Panc1 (cell line): ENCODE measurements around the gene CTSK. TPM values are rescaled to one million over a fixed set of nuclear protein-coding genes. Genes with fewer than 3 reads are reported as not detected.

ENCODE experiments used
- ATAC-seq: fragments of 200-7000 bp; cut with Tn5 transposase; 2 replicates; pipeline ENCODE4 v1.9.1; 2020; ENCODE audit warnings: mild to moderate bottlenecking, moderate library complexity
- BruUV-seq: library from RNA; stranded (reverse); fragments of 400-500 nt; replicated peaks from 2 replicates; lab custom pipeline; 2021; lab: Mats Ljungman, UMichigan
- CTCF ChIA-PET: fragments of 300-600 bp; sonication (Branson Sonifier 250); formaldehyde crosslinking; loops from one replicate; lab custom pipeline; 2022; ENCODE audit warnings: antibody characterized with exemption; lab: Charles Lee
- POLR2A ChIA-PET: fragments of 300-600 bp; sonication (Branson Sonifier 250); formaldehyde crosslinking; loops from one replicate; lab custom pipeline; 2022; ENCODE audit warnings: antibody characterized with exemption; lab: Charles Lee
- DNase-seq: peaks from one replicate; pipeline ENCODE4 v3.0.0-alpha.2; 2010; ENCODE audit warnings: low read depth, low spot score
- H3K27ac ChIP-seq: 2 replicates; pipeline ENCODE4 v1.5.1; 2011; ENCODE audit warnings: mild to moderate bottlenecking, low read length, inconsistent platforms
- H3K27me3 ChIP-seq: fragments of 200-500 bp; sonication (Bioruptor generic); 2 replicates; pipeline ENCODE4 v1.6.0; 2014; ENCODE audit warnings: low read length, inconsistent platforms; ENCODE audit not compliant: control insufficient read depth, insufficient read depth
- H3K36me3 ChIP-seq: fragments of 200-500 bp; sonication (Bioruptor generic); 2 replicates; pipeline ENCODE4 v1.5.1; 2014; ENCODE audit warnings: inconsistent platforms, mild to moderate bottlenecking, low read length, moderate library complexity; ENCODE audit not compliant: control insufficient read depth, insufficient read depth
- H3K4me1 ChIP-seq: 2 replicates; pipeline ENCODE4 v1.5.1; 2011; ENCODE audit warnings: inconsistent platforms, mild to moderate bottlenecking, low read length, moderate library complexity; ENCODE audit not compliant: control insufficient read depth, insufficient read depth
- H3K4me3 ChIP-seq, 2 experiments: 2 replicates each; pipeline ENCODE4 v1.5.1; 2011 to 2012; ENCODE audit warnings: low read depth in 2 of 2, low read length in 2 of 2, mild to moderate bottlenecking in 2 of 2, inconsistent platforms in 1 of 2, moderate library complexity in 1 of 2
- H3K9me3 ChIP-seq: fragments of 200-500 bp; sonication (Bioruptor generic); 2 replicates; pipeline ENCODE4 v1.5.1; 2014; ENCODE audit warnings: low read depth, mild to moderate bottlenecking, inconsistent platforms, low read length, moderate library complexity; ENCODE audit not compliant: control insufficient read depth, insufficient read depth
- POLR2AphosphoS5 ChIP-seq: IDR thresholded peaks from 2 replicates; pipeline ENCODE4 v1.6.1; 2012; ENCODE audit warnings: mild to moderate bottlenecking, low read depth, low read length, moderate library complexity
- SIN3A ChIP-seq: IDR thresholded peaks from 2 replicates; pipeline ENCODE4 v1.6.1; 2012; ENCODE audit warnings: low read depth, mild to moderate bottlenecking, low read length, moderate library complexity, borderline replicate concordance; ENCODE audit not compliant: insufficient read depth
- TCF7L2 ChIP-seq: IDR thresholded peaks from 2 replicates; pipeline ENCODE4 v1.6.1; 2011; ENCODE audit warnings: mild to moderate bottlenecking, low read depth, low read length, inconsistent platforms
- in situ Hi-C: cut with HindIII; loops from 2 replicates; pipeline ENCODE4 v1.10.0; 2016; ENCODE audit warnings: low sequenced_read_pairs, low pct_unique_long_range_greater_than_20kb
- intact Hi-C: fragments of 100-400 bp; cut with micrococcal nuclease; formaldehyde crosslinking; loops from one replicate; pipeline ENCODE4 v1.10.0; 2022; ENCODE audit not compliant: unreplicated experiment
- total RNA-seq: library from RNA; stranded (reverse); gene quantifications from one replicate; pipeline ENCODE4 v1.2.1, GENCODE V29; 2021; ENCODE audit not compliant: unreplicated experiment
- TF ChIP-seq, protein P1 (sequence below), 2 experiments: IDR thresholded peaks; 2 replicates each; pipeline ENCODE4 v1.6.1; 2011 to 2012; ENCODE audit warnings: low read depth in 2 of 2, control low read depth in 1 of 2, low read length in 1 of 2, mild to moderate bottlenecking in 1 of 2, moderate library complexity in 1 of 2; ENCODE audit not compliant: insufficient read depth in 1 of 2
- TF ChIP-seq, protein P2 (sequence below): fragments of 450-650 bp; IDR thresholded peaks from 2 replicates; pipeline ENCODE4 v1.5.1; 2017; ENCODE audit warnings: mild to moderate bottlenecking

CTSK gene
- total RNA-seq, 1 experiment from 2014 or later, result 4.4 TPM

GRCh38 chr1:150820730-150821512 lies 12.9 kb upstream of the CTSK start:
- H3K36me3 ChIP-seq, result peaks cover 10% of the 10 kb centered on the region
- CTCF ChIA-PET, result interaction anchor here (0.5 kb wide), 1 partner anchor 250 kb away, joined by 3 read pairs; no protein-coding TSS in a partner anchor

DNA sequence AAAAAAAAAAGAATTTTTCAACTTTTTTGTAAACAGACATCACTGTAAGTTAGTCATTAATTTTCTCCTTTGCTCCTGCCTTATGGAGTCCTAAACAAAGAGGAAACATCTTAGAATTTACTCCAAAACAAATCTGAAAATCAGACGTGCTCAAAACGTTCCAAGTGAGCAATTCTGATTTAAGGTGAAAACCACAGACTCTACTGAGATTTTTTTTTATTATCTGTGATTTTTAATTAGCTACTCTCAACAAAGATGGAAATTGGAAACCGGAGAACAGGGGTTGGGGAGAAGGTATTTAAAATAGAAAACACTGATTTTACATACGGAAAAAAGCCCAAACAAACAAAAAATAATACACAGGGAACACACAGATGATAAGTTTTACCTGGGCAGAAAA lies 7.8 kb upstream of the CTSK start:
- no peak overlapping the region for H3K27ac ChIP-seq
- TF ChIP-seq POLR2AphosphoS5, result no peak
- TF ChIP-seq, protein P1, sequence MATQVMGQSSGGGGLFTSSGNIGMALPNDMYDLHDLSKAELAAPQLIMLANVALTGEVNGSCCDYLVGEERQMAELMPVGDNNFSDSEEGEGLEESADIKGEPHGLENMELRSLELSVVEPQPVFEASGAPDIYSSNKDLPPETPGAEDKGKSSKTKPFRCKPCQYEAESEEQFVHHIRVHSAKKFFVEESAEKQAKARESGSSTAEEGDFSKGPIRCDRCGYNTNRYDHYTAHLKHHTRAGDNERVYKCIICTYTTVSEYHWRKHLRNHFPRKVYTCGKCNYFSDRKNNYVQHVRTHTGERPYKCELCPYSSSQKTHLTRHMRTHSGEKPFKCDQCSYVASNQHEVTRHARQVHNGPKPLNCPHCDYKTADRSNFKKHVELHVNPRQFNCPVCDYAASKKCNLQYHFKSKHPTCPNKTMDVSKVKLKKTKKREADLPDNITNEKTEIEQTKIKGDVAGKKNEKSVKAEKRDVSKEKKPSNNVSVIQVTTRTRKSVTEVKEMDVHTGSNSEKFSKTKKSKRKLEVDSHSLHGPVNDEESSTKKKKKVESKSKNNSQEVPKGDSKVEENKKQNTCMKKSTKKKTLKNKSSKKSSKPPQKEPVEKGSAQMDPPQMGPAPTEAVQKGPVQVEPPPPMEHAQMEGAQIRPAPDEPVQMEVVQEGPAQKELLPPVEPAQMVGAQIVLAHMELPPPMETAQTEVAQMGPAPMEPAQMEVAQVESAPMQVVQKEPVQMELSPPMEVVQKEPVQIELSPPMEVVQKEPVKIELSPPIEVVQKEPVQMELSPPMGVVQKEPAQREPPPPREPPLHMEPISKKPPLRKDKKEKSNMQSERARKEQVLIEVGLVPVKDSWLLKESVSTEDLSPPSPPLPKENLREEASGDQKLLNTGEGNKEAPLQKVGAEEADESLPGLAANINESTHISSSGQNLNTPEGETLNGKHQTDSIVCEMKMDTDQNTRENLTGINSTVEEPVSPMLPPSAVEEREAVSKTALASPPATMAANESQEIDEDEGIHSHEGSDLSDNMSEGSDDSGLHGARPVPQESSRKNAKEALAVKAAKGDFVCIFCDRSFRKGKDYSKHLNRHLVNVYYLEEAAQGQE (IDR thresholded peaks at IDR 0.05; ENCODE audit: insufficient read depth in 1 of 2, low read depth in 2 of 2, low read length in 1 of 2), result no peak
- BruUV-seq, result no TSS peak
- ChIA-PET CTCF (interaction anchor here (0.6 kb wide), 1 partner anchor 272 kb away, joined by 4 read pairs; no protein-coding TSS in a partner anchor), POLR2A (no interaction called here)
- no peaks in the 10 kb centered on the region for H3K4me1 ChIP-seq
- H3K9me3 ChIP-seq, result no peaks in the 10 kb centered on the region
- peaks cover 14% of the 10 kb centered on the region for H3K36me3 ChIP-seq
- no peak for ATAC-seq
- no peak overlapping the region for H3K4me3 ChIP-seq
- in situ Hi-C loops (no loop called here), intact Hi-C loops (no loop called here)
- DNase-seq, result no peak
- H3K27me3 ChIP-seq, result no peaks in the 10 kb centered on the region

More at GRCh38 chr1:150820730-150821512, 12.9 kb upstream of the CTSK start:
- POLR2A ChIA-PET, result no interaction called here
- no peak overlapping the region for H3K4me3 ChIP-seq
- intact Hi-C loops (no loop called here), in situ Hi-C loops (no loop called here)
- ATAC-seq (no peak), DNase-seq (no peak)
- no peaks in the 10 kb centered on the region for H3K9me3 ChIP-seq
- H3K4me1 ChIP-seq, result no peaks in the 10 kb centered on the region
- BruUV-seq, result no TSS peak
- no peaks in the 10 kb centered on the region for H3K27me3 ChIP-seq
- H3K27ac ChIP-seq, result no peak overlapping the region
- TF ChIP-seq, protein P1 (IDR thresholded peaks at IDR 0.05; ENCODE audit: insufficient read depth in 1 of 2, low read depth in 2 of 2, low read length in 1 of 2), result no peak
- TF ChIP-seq SIN3A (no peak), TCF7L2 (no peak), POLR2AphosphoS5 (no peak)
- TF ChIP-seq, protein P2, sequence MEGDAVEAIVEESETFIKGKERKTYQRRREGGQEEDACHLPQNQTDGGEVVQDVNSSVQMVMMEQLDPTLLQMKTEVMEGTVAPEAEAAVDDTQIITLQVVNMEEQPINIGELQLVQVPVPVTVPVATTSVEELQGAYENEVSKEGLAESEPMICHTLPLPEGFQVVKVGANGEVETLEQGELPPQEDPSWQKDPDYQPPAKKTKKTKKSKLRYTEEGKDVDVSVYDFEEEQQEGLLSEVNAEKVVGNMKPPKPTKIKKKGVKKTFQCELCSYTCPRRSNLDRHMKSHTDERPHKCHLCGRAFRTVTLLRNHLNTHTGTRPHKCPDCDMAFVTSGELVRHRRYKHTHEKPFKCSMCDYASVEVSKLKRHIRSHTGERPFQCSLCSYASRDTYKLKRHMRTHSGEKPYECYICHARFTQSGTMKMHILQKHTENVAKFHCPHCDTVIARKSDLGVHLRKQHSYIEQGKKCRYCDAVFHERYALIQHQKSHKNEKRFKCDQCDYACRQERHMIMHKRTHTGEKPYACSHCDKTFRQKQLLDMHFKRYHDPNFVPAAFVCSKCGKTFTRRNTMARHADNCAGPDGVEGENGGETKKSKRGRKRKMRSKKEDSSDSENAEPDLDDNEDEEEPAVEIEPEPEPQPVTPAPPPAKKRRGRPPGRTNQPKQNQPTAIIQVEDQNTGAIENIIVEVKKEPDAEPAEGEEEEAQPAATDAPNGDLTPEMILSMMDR, result no peak
